Naive B cell (primary cell): ENCODE data around the gene OR2A7. TPM values are rescaled to one million over a fixed set of nuclear protein-coding genes. Genes with fewer than 3 reads are reported as not detected.
"Not testable (repeated sequence)": the region's sequence is repeated elsewhere in the genome, so short reads cannot be mapped to it uniquely, and the experiment has no call there.

ENCODE experiments used
- ATAC-seq, 2 donors: fragments of 150-1000 bp; cut with Tn5 transposase; 2 replicates each; pipeline ENCODE4 v1.10.0; 2021; ENCODE audit warnings: low read depth in 2 of 2, mild to moderate bottlenecking in 2 of 2, moderate library complexity in 2 of 2
- DNase-seq: peaks from one replicate; pipeline ENCODE4 v3.0.0; 2022
- H3K27ac Mint-ChIP-seq, 6 donors: one replicate each; pipeline ENCODE4 v1.8.0; 2020 to 2022; ENCODE audit warnings: mild to moderate bottlenecking in 6 of 6, mixed read lengths in 6 of 6, moderate library complexity in 5 of 6, inconsistent platforms in 2 of 6
- H3K27me3 Mint-ChIP-seq, 3 donors: one replicate each; pipeline ENCODE4 v1.8.0; 2021 to 2022; ENCODE audit warnings: mixed read lengths in 3 of 3, mild to moderate bottlenecking in 1 of 3
- H3K36me3 Mint-ChIP-seq, 2 donors: one replicate each; pipeline ENCODE4 v1.8.0; 2020 to 2022; ENCODE audit warnings: mixed read lengths in 2 of 2, inconsistent platforms in 1 of 2, mild to moderate bottlenecking in 1 of 2
- H3K4me1 Mint-ChIP-seq, 3 donors: one replicate each; pipeline ENCODE4 v1.8.0; 2020 to 2022; ENCODE audit warnings: mixed read lengths in 3 of 3, inconsistent platforms in 1 of 3, mild to moderate bottlenecking in 1 of 3, moderate library complexity in 1 of 3
- H3K4me3 Mint-ChIP-seq, 8 donors: one replicate each; pipeline ENCODE4 v1.8.0; 2020 to 2022; ENCODE audit warnings: mild to moderate bottlenecking in 8 of 8, mixed read lengths in 8 of 8, moderate library complexity in 8 of 8, inconsistent platforms in 2 of 8
- H3K9me3 Mint-ChIP-seq, 7 donors: one replicate each; pipeline ENCODE4 v1.8.0; 2020 to 2022; ENCODE audit warnings: mixed read lengths in 7 of 7, mild to moderate bottlenecking in 5 of 7, inconsistent platforms in 2 of 7, moderate library complexity in 1 of 7
- polyA plus RNA-seq, 6 donors: library from polyadenylated mRNA; unstranded; fragments of 300-500 nt; fragmentation: Illumina TruSeq; gene quantifications; one replicate each; pipeline ENCODE4 v1.2.3, GENCODE V29; 2021; ENCODE audit warnings: low read depth in 6 of 6

The OR2A7 gene, protein sequence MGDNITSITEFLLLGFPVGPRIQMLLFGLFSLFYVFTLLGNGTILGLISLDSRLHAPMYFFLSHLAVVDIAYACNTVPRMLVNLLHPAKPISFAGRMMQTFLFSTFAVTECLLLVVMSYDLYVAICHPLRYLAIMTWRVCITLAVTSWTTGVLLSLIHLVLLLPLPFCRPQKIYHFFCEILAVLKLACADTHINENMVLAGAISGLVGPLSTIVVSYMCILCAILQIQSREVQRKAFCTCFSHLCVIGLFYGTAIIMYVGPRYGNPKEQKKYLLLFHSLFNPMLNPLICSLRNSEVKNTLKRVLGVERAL
- polyA plus RNA-seq, result 1 to 10 TPM in 2 of 6 donors, under 1 TPM in 3, not detected in 1; 0.47 to 1.4 (median 0.86) TPM

DNA sequence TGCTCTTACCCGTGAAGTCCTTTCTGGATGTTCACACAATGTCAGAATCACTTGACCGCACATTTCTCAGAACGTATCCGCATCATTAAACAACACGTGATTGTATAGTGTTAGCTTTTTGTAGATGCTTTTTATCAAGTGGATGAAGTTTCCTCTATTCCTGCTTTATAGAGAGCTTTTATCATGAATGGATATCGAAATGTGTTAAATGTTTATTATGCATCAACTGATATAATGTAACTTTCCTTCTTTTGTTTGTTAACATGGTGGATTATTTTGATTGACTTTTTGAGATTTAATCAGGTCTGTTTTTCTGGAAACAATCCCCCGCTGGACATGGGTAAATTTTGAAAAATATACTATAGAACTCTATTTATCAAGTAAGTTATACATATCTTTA, at the start of gene OR2A7:
OR2A7 (minus strand) TSS at position 101 of the 400 bp plus-strand sequence. CDS start 5,164 bp downstream, outside the sequence.
- H3K27ac Mint-ChIP-seq, H3K9me3 Mint-ChIP-seq, H3K4me3 Mint-ChIP-seq, H3K36me3 Mint-ChIP-seq, H3K27me3 Mint-ChIP-seq, ATAC-seq, H3K4me1 Mint-ChIP-seq, DNase-seq: not testable (repeated sequence)

DNA sequence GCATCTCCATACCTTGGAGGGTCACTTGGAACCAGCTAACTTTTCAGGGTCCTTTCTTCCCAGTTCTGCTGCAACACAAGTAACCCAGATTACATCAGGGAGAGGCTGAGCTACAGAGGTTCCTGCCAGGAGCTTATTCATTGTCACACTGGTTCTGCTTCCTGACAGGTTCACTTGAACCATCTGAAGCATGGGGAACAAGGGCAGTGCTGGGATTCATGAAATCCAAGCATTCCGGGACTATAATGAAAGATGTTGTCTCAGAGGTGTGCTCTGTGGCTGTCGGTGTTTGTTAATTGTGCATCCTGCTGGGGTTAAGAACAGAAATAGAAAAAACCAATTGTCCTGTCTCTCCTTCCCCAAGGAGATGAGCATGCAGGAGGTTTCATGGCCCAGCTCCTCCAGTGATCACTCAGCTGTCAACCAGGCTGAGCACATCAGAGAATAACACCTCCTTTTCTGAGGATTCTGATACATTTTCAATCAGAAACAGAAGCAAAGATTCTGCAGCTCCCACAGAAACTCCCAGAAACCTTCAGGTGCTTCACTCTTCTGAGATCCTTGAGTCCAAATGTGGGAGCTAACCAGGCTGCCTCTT, 47.4 kb upstream of the OR2A7 start, which contains the start of gene OR2A1:
OR2A1 (plus strand) TSS at position 548 of the 598 bp plus-strand sequence. CDS start 5,706 bp downstream, outside the sequence.
- not testable (repeated sequence) for DNase-seq, H3K27me3 Mint-ChIP-seq, H3K4me3 Mint-ChIP-seq, H3K9me3 Mint-ChIP-seq, H3K4me1 Mint-ChIP-seq, H3K36me3 Mint-ChIP-seq, ATAC-seq
- H3K27ac Mint-ChIP-seq, result peak within 1 kb of the TSS in 1 of 6 donors; percentile 15

- H3K36me3 Mint-ChIP-seq, H3K4me1 Mint-ChIP-seq, DNase-seq, H3K27me3 Mint-ChIP-seq, ATAC-seq, H3K4me3 Mint-ChIP-seq, H3K27ac Mint-ChIP-seq, H3K9me3 Mint-ChIP-seq: not testable (repeated sequence)
Observed at GRCh38 chr7:144311218-144311617, 46.6 kb upstream of the OR2A7 start.

- not testable (repeated sequence) for H3K4me3 Mint-ChIP-seq, H3K36me3 Mint-ChIP-seq, H3K4me1 Mint-ChIP-seq, DNase-seq, H3K27ac Mint-ChIP-seq, H3K27me3 Mint-ChIP-seq, H3K9me3 Mint-ChIP-seq, ATAC-seq
Observed at GRCh38 chr7:144309702-144310101, 45.1 kb upstream of the OR2A7 start.

DNA sequence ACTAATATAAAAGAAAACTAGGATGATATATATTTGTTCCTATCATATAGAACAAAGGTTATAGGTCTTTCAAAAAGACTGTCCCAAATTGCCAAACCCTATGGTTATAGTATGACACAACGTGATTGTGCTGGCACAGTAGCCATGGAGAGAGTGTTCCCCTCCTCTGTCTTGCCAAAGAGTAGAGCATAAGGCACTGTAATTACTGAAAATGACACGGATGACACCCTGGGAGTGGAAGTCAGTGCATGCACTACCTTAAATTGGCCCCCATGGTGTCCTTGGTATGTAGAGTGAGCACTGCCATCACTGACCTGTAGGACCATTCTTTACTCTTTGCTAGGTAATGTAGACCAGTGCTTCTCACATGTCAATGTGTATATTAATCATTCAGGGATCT, 40.6 kb upstream of the OR2A7 start:
- not testable (repeated sequence) for H3K27me3 Mint-ChIP-seq, H3K4me1 Mint-ChIP-seq, DNase-seq, H3K4me3 Mint-ChIP-seq, ATAC-seq, H3K27ac Mint-ChIP-seq, H3K9me3 Mint-ChIP-seq, H3K36me3 Mint-ChIP-seq

- not testable (repeated sequence) for H3K9me3 Mint-ChIP-seq, H3K27ac Mint-ChIP-seq, H3K36me3 Mint-ChIP-seq, DNase-seq, ATAC-seq, H3K4me1 Mint-ChIP-seq, H3K27me3 Mint-ChIP-seq, H3K4me3 Mint-ChIP-seq
Observed at GRCh38 chr7:144303607-144304006, 39.0 kb upstream of the OR2A7 start.

DNA sequence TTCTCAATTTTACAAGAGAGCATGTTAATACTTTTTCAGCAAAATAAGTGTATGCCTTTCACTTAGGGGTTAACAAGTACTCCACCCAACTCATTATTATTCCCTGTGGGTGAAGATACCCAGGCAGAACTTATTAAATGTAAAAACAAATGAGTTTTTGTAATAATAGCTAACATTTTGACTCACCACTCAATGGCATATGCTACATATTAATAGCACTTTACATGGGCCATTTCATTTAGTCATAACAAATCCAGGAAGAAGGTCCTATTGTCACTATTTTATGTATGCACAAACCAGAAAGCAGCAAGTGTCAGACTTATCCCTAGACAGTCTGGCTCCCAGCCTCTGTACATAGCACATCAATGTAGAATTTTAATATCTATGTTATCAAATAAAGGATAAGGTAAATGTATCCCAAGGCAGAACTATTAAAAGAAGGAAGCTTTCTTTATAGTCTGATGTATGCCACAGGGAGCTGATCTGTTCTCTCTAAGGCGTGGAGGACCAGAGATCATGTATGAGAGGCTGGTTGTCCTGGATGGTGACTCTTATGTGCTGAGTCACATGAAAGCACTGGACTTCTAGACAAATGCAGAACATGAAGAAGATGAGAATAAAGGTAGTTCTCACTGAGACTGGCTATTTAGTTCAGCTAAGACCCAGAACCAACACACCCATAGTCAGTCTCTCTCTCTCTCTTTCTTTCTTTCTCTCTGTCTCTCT, 38.1 kb upstream of the OR2A7 start:
- H3K36me3 Mint-ChIP-seq, H3K9me3 Mint-ChIP-seq, H3K4me1 Mint-ChIP-seq, DNase-seq, H3K4me3 Mint-ChIP-seq, ATAC-seq, H3K27ac Mint-ChIP-seq, H3K27me3 Mint-ChIP-seq: not testable (repeated sequence)

- H3K9me3 Mint-ChIP-seq, H3K27ac Mint-ChIP-seq, H3K4me3 Mint-ChIP-seq, H3K4me1 Mint-ChIP-seq, H3K36me3 Mint-ChIP-seq, H3K27me3 Mint-ChIP-seq: not testable (repeated sequence)
- ATAC-seq (peak; percentile 78 to 79), DNase-seq (peak; percentile 25)
Observed at GRCh38 chr7:144293794-144294499, 29.4 kb upstream of the OR2A7 start.

DNA sequence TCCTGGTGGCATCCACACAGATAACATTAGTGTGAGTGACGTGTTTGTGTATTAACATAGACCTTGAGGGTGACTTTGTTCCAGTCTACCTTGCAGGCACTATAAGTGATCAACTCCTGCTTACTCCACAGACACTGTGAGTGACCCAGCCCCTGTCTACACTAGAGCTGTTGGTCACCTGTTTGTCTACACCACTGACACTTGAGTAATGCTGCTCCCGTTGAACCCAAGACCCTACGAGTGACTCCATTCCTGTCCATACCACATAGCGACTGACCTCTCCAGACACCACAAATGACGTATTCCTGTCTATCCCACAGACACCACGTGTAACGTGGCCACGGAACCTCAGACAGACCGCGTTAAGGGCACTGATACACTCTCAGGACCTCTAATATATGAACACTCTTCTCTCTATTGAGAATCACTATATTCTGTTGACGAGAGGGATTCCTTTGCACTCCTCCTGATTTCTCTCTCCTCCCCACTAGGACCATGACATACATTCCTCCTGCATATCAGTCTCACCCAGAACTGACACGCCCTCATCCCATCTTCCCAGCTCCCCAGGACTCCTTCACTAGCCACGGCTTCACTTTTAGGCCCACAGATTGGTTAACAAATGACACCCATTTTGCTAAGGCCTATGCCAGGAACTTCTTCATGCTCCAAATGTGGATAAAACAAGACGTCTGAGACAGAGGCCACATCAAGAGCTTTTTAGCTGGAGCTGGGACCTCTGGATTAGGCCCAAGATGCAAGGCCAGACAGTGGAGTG, 28.0 kb upstream of the OR2A7 start:
- not testable (repeated sequence) for H3K27ac Mint-ChIP-seq, DNase-seq, H3K36me3 Mint-ChIP-seq, H3K4me1 Mint-ChIP-seq, ATAC-seq, H3K9me3 Mint-ChIP-seq, H3K27me3 Mint-ChIP-seq
- H3K4me3 Mint-ChIP-seq, result peak overlapping the region in 2 of 8 donors; percentile 30 to 74

- H3K36me3 Mint-ChIP-seq, H3K4me1 Mint-ChIP-seq, H3K27me3 Mint-ChIP-seq, H3K27ac Mint-ChIP-seq, H3K9me3 Mint-ChIP-seq, H3K4me3 Mint-ChIP-seq, DNase-seq, ATAC-seq: not testable (repeated sequence)
Observed at GRCh38 chr7:144291607-144292006, 27.0 kb upstream of the OR2A7 start.

GRCh38 chr7:144287171-144287784, 22.7 kb upstream of the OR2A7 start:
- not testable (repeated sequence) for H3K27ac Mint-ChIP-seq, H3K4me3 Mint-ChIP-seq, H3K36me3 Mint-ChIP-seq, H3K27me3 Mint-ChIP-seq, H3K4me1 Mint-ChIP-seq, DNase-seq, H3K9me3 Mint-ChIP-seq, ATAC-seq

DNA sequence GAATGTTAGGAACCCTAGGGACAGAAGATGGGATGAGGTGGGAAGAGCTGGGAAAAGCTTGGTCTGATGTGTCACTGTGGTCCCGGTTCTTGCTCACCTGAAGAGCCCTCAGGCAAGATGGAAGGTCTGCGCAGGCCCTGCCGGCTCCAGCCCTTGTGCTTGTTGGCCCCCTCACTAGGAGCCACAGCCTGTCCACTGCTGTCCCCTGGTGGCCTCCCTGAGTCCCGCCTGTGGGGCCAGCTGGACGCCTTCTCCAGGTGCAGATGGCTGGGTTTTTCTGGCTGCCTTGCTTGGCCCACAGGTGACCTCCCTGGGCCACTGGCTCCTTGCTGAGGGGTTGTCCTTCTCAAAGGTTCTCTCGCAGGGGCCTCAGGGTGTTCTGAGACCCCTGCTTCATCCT, 19.1 kb upstream of the OR2A7 start:
- H3K9me3 Mint-ChIP-seq, H3K27me3 Mint-ChIP-seq, H3K27ac Mint-ChIP-seq, H3K4me1 Mint-ChIP-seq, H3K4me3 Mint-ChIP-seq, H3K36me3 Mint-ChIP-seq, ATAC-seq, DNase-seq: not testable (repeated sequence)
